ENCODE results near the gene EPC2.
"Not testable (repeated sequence)": the region's sequence is repeated elsewhere in the genome, so short reads cannot be mapped to it uniquely, and the experiment has no call there.

Gene EPC2

DNA sequence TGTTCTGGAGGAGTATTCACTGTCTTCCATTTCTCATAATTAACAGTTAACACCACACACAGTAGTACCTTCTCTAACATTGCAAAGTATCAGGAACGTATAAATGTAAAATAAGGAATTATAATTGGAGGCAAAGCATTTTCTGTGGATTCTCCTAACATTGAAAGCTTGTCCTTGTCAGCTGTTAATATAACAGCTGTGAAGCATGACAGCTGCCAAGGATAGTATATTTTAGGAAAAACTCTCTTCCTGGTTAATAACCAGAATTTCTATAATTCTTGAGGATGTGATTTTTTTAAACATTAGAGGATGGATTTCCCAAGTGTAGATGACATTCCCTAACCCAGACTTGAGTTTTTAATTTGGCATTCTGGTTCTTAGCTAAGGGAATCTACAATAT lies 110.3 kb downstream of the EPC2 start:
- H3K9me3 Mint-ChIP-seq: no peaks in the 10 kb centered on the region
- H3K4me3 Mint-ChIP-seq: no peak overlapping the region
- peaks cover 37% of the 10 kb centered on the region for H3K36me3 Mint-ChIP-seq (ENCODE audit: low read depth)
- H3K4me1 Mint-ChIP-seq: peaks cover 22% of the 10 kb centered on the region
- no peaks in the 10 kb centered on the region for H3K27me3 Mint-ChIP-seq (ENCODE audit: low read depth)
- TF ChIP-seq, protein P1, sequence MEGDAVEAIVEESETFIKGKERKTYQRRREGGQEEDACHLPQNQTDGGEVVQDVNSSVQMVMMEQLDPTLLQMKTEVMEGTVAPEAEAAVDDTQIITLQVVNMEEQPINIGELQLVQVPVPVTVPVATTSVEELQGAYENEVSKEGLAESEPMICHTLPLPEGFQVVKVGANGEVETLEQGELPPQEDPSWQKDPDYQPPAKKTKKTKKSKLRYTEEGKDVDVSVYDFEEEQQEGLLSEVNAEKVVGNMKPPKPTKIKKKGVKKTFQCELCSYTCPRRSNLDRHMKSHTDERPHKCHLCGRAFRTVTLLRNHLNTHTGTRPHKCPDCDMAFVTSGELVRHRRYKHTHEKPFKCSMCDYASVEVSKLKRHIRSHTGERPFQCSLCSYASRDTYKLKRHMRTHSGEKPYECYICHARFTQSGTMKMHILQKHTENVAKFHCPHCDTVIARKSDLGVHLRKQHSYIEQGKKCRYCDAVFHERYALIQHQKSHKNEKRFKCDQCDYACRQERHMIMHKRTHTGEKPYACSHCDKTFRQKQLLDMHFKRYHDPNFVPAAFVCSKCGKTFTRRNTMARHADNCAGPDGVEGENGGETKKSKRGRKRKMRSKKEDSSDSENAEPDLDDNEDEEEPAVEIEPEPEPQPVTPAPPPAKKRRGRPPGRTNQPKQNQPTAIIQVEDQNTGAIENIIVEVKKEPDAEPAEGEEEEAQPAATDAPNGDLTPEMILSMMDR (IDR thresholded peaks at IDR 0.05; ENCODE audit: unreplicated experiment in 3 of 3): no peak
- H3K27ac Mint-ChIP-seq: peak overlapping the region; percentile 54 to 80 (median 58)

DNA sequence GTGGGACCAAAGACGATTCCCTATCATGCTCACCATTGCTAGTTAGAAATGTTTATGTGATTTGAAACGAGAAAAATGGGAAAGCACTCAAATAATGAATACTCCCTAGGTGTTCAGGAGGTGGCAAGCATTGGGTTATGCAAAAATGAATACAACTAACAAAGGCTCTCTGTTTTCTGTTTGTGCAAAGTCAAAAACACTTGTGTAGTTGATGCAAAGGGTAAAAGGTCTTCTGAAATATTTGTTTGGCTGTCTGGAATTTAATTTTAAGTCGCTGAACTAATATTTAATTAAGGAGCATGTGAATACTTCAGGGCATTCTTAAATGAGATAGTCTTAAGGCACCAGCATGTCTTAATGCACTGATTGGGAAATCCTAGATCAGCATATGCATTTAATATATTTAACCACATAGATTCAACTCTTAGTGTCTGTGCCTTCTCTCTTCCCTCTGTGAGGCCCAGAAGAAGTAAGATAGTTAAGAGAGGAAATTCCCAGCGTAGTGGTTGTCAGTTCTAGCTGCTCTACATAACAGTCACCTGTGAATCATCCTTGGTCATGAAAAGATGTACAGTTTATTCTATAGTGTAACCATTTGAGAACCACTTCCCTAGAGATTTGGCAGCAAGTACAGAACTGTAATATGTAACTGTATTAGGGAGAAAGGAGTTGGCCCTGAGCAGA lies 111.9 kb downstream of the EPC2 start:
- H3K36me3 Mint-ChIP-seq (ENCODE audit: low read depth): peaks cover 37% of the 10 kb centered on the region
- TF ChIP-seq, protein P1 (IDR thresholded peaks at IDR 0.05; ENCODE audit: unreplicated experiment in 3 of 3): no peak
- no peak overlapping the region for H3K4me3 Mint-ChIP-seq
- no peaks in the 10 kb centered on the region for H3K27me3 Mint-ChIP-seq (ENCODE audit: low read depth)
- peaks cover 18% of the 10 kb centered on the region for H3K4me1 Mint-ChIP-seq
- no peaks in the 10 kb centered on the region for H3K9me3 Mint-ChIP-seq
- H3K27ac Mint-ChIP-seq: peak overlapping the region in 1 of 3 experiments; percentile 13

DNA sequence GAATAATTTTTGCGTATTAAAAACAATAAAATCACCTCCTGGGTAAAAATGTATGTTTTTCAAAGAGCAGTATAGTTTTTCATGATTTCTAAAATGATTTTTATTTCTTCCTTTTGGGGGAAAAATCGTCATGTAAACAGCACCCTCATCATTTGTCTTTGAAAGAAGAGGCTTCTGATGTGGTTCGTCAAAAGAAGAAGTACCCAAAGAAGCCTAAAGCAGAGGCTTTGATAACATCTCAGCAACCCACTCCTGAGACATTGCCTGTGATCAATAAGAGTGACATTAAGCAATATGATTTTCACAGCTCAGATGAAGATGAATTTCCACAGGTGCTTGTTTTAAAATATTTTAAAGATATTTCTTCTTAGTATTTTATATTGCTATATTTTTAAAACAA lies 120.3 kb downstream of the EPC2 start:
- Mint-ChIP-seq H3K4me3 (no peak overlapping the region), H3K9me3 (no peaks in the 10 kb centered on the region), H3K27ac (no peak overlapping the region), H3K27me3 (ENCODE audit: low read depth) (no peaks in the 10 kb centered on the region), H3K4me1 (no peaks in the 10 kb centered on the region), H3K36me3 (ENCODE audit: low read depth) (peaks cover 43% of the 10 kb centered on the region)
- TF ChIP-seq, protein P1 (IDR thresholded peaks at IDR 0.05; ENCODE audit: unreplicated experiment in 3 of 3): no peak

DNA sequence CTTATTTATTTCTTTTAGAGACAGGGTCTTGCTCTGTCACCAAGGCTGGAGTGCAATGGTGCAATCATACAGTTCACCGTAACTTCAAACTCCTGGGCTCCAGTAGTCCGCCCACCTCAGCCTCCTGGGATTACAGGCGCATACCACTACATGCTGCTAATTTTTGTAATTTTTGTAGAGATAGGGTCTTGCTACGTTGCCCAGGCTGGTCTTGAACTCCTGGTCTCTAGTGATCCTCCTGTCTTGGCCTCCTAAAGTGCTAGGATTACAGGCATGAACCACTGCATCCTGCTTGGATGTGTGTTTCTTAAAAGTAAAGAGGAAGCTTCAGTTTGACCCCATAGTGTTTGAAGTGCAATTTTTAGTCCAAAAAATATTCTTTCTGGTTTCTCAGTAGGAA lies 125.5 kb downstream of the EPC2 start:
- H3K4me1 Mint-ChIP-seq: no peaks in the 10 kb centered on the region
- no peaks in the 10 kb centered on the region for H3K9me3 Mint-ChIP-seq
- H3K27ac Mint-ChIP-seq: no peak overlapping the region

DNA sequence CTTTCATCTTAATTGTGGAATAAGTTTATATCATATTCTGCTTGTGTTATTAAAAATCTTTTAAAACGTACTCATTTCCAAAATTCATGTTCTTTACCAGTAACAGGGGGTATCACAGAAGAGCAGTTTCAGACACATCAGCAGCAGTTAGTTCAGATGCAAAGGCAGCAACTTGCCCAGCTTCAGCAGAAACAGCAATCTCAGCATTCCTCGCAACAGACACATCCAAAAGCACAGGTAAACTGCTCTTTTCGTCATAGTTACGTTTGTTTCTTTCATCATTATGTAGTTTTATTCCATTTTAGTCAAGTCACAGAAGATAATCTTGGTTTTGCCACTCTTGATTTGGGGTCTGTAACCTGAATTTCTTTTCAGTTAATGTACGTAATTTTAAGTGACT lies 137.0 kb downstream of the EPC2 start:
- Mint-ChIP-seq H3K4me1 (no peaks in the 10 kb centered on the region), H3K9me3 (no peaks in the 10 kb centered on the region), H3K36me3 (ENCODE audit: low read depth) (peaks cover 58% of the 10 kb centered on the region), H3K4me3 (no peak overlapping the region), H3K27ac (peak overlapping the region in 1 of 3 experiments; percentile 9), H3K27me3 (ENCODE audit: low read depth) (no peaks in the 10 kb centered on the region)
- TF ChIP-seq, protein P1 (IDR thresholded peaks at IDR 0.05; ENCODE audit: unreplicated experiment in 3 of 3): no peak

More for the DNA sequence above, 125.5 kb downstream of the EPC2 start:
- TF ChIP-seq, protein P1 (IDR thresholded peaks at IDR 0.05; ENCODE audit: unreplicated experiment in 3 of 3): no peak
- H3K4me3 Mint-ChIP-seq: no peak overlapping the region
- H3K36me3 Mint-ChIP-seq (ENCODE audit: low read depth): peaks cover 60% of the 10 kb centered on the region
- no peaks in the 10 kb centered on the region for H3K27me3 Mint-ChIP-seq (ENCODE audit: low read depth)

DNA sequence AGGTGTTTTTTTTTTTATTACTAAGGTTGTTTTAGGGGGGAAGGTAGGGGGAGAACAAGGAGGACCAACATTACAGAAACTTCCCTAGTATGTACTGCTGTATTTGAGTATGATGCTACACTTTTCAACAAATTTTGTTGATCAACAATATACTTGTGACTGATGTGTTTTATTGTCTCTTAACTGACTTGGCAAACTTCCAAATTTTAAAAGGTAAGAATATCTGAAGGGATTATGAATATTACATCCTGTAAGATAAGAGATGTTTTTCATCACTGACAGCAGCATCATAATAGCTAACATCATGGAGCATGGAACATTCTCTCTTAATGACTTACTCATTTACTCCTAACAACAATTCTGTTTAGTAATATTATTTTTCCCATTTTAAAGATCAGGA lies 144.5 kb downstream of the EPC2 start:
- H3K36me3 Mint-ChIP-seq (ENCODE audit: low read depth): peaks cover 58% of the 10 kb centered on the region
- no peak overlapping the region for H3K4me3 Mint-ChIP-seq
- TF ChIP-seq, protein P1 (IDR thresholded peaks at IDR 0.05; ENCODE audit: unreplicated experiment in 3 of 3): no peak
- H3K9me3 Mint-ChIP-seq: peaks cover 6% of the 10 kb centered on the region
- H3K4me1 Mint-ChIP-seq: no peaks in the 10 kb centered on the region
- no peaks in the 10 kb centered on the region for H3K27me3 Mint-ChIP-seq (ENCODE audit: low read depth)
- no peak overlapping the region for H3K27ac Mint-ChIP-seq

DNA sequence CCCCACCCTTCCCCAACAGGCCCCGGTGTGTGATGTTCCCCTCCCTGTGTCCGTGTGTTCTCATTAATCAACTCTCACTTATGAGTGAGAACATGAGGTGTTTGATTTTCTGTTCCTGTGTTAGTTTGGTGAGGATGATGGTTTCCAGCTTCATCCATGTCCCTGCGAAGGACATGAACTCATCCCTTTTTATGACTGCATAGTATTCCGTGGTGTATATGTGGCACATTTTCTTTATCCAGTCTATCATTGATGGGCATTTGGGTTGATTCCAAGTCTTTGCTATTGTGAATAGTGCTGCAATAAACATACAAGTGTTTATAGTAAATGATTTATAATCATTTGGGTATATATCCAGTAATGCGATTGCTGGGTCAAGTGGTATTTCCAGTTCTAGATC lies 145.6 kb downstream of the EPC2 start:
- not testable (repeated sequence) for H3K4me1 Mint-ChIP-seq, H3K9me3 Mint-ChIP-seq

More for the DNA sequence above, 145.6 kb downstream of the EPC2 start:
- peak overlapping the region in 1 of 3 experiments; percentile 51 for H3K27ac Mint-ChIP-seq
- H3K36me3 Mint-ChIP-seq (ENCODE audit: low read depth): peaks cover 47% of the 10 kb centered on the region
- H3K27me3 Mint-ChIP-seq (ENCODE audit: low read depth); H3K4me3 Mint-ChIP-seq: not testable (repeated sequence)

All from nephron (organoid).